H1 (cell line): ENCODE results near the gene SBK2. TPM values are rescaled to one million over a fixed set of nuclear protein-coding genes. Genes with fewer than 3 reads are reported as not detected.

Source experiments
- CTCF ChIA-PET: fragments of 300-600 bp; sonication (Branson Sonifier 250); formaldehyde crosslinking; loops from one replicate; lab custom pipeline; 2021; ENCODE audit not compliant: partially characterized antibody; lab: Charles Lee
- POLR2A ChIA-PET: fragments of 300-600 bp; sonication (Branson Sonifier 250); formaldehyde crosslinking; loops from one replicate; lab custom pipeline; 2021; ENCODE audit warnings: inconsistent platforms; ENCODE audit not compliant: partially characterized antibody; lab: Charles Lee
- DNase-seq, 2 experiments: peaks; one replicate each; pipeline versions ENCODE4 v3.0.0 to v3.0.0-alpha.2; 2010 to 2022; ENCODE audit warnings: low spot score in 2 of 2, low read depth in 1 of 2, mixed read lengths in 1 of 2
- FAIRE-seq: peaks from 2 replicates; lab custom pipeline; 2011; peaks lifted over from hg19 to GRCh38; lab: Jason Lieb, UNC
- H2AFZ ChIP-seq: 2 replicates; pipeline ENCODE4 v1.8.1; 2012; ENCODE audit warnings: low read length, inconsistent platforms
- H2AK5ac ChIP-seq: 2 replicates; pipeline ENCODE4 v1.6.1; 2013; ENCODE audit warnings: low read depth, low read length
- H2BK120ac ChIP-seq: replicated peaks from 2 replicates; pipeline ENCODE3; 2013; ENCODE audit warnings: low read depth, low read length, inconsistent platforms
- H2BK12ac ChIP-seq: 2 replicates; pipeline ENCODE4 v1.6.1; 2013; ENCODE audit warnings: low read depth, low read length
- H2BK15ac ChIP-seq: 2 replicates; pipeline ENCODE4 v1.6.1; 2013; ENCODE audit warnings: low read length
- H2BK20ac ChIP-seq: 2 replicates; pipeline ENCODE4 v1.6.1; 2013; ENCODE audit warnings: low read length
- H2BK5ac ChIP-seq: 2 replicates; pipeline ENCODE4 v1.6.1; 2013; ENCODE audit warnings: low read depth, low read length
- H3K14ac ChIP-seq: 2 replicates; pipeline ENCODE4 v1.6.1; 2013; ENCODE audit warnings: inconsistent platforms; ENCODE audit not compliant: insufficient read length
- H3K18ac ChIP-seq: 2 replicates; pipeline ENCODE4 v1.6.1; 2013; ENCODE audit warnings: low read length; ENCODE audit errors: extremely low read depth
- H3K23ac ChIP-seq: 2 replicates; pipeline ENCODE4 v1.6.1; 2013; ENCODE audit warnings: inconsistent platforms; ENCODE audit not compliant: insufficient read length
- H3K23me2 ChIP-seq: 2 replicates; pipeline ENCODE4 v1.6.1; 2013; ENCODE audit warnings: low read depth, low read length
- H3K27ac ChIP-seq: 2 replicates; pipeline ENCODE4 v1.6.1; 2011; ENCODE audit warnings: low read depth, low read length, inconsistent platforms
- H3K27me3 ChIP-seq, 4 experiments: replicated peaks in 1 of 4; 1 replicate in 1 of 4; 2 replicates in 3 of 4; pipeline versions ENCODE4 v1.6.1 to v1.8.1; 2011 to 2013; ENCODE audit warnings: low read length in 3 of 4, mild to moderate bottlenecking in 3 of 4, inconsistent platforms in 2 of 4, mixed read lengths in 2 of 4, moderate library complexity in 1 of 4; ENCODE audit not compliant: control insufficient read depth in 3 of 4, insufficient read depth in 3 of 4; ENCODE audit errors: extremely low read depth in 1 of 4
- H3K36me3 ChIP-seq, 4 experiments: 2 replicates each; pipeline versions ENCODE4 v1.6.1 to v1.8.1; 2011 to 2013; ENCODE audit warnings: mild to moderate bottlenecking in 4 of 4, low read length in 3 of 4, moderate library complexity in 2 of 4, control low read depth in 1 of 4, inconsistent platforms in 1 of 4; ENCODE audit not compliant: insufficient read depth in 4 of 4, control insufficient read depth in 2 of 4
- H3K4ac ChIP-seq: replicated peaks from 2 replicates; pipeline ENCODE3; 2013; ENCODE audit warnings: low read length, low read depth, mixed read lengths, inconsistent platforms; ENCODE audit not compliant: insufficient read length
- H3K4me1 ChIP-seq, 4 experiments: replicated peaks in 1 of 4; 1 replicate in 1 of 4; 2 replicates in 3 of 4; pipeline versions ENCODE4 v1.6.1 to v1.8.1; 2011 to 2013; ENCODE audit warnings: low read length in 3 of 4, inconsistent platforms in 2 of 4, mixed read lengths in 1 of 4; ENCODE audit not compliant: insufficient read depth in 4 of 4, control insufficient read depth in 3 of 4
- H3K4me2 ChIP-seq, 2 experiments: 2 replicates each; pipeline versions ENCODE4 v1.6.1 to v1.8.1; 2011 to 2013; ENCODE audit warnings: low read depth in 2 of 2, low read length in 2 of 2, control low read depth in 1 of 2, inconsistent platforms in 1 of 2, mild to moderate bottlenecking in 1 of 2; ENCODE audit not compliant: insufficient read depth in 1 of 2
- H3K4me3 ChIP-seq, 4 experiments: fragments of 200-600, 300-600 bp in 1 of 4; sonication (generic), shearing (Covaris generic), sonication (Bioruptor Twin) in 1 of 4; 2 replicates each; pipeline versions ENCODE4 v1.5.1 to v1.8.1; 2011 to 2016; ENCODE audit warnings: low read length in 4 of 4, low read depth in 3 of 4, control low read depth in 2 of 4, inconsistent platforms in 2 of 4, mild to moderate bottlenecking in 2 of 4, mixed read lengths in 1 of 4, moderate library complexity in 1 of 4; ENCODE audit not compliant: insufficient read depth in 2 of 4; ENCODE audit errors: extremely low read depth in 1 of 4
- H3K56ac ChIP-seq: replicated peaks from 2 replicates; pipeline ENCODE3; 2013; ENCODE audit warnings: low read depth, mild to moderate bottlenecking, mixed read lengths, low read length, inconsistent platforms; ENCODE audit not compliant: insufficient read length
- H3K79me1 ChIP-seq: 2 replicates; pipeline ENCODE4 v1.6.1; 2013; ENCODE audit warnings: low read depth, low read length, control low read depth
- H3K79me2 ChIP-seq, 2 experiments: 2 replicates each; pipeline versions ENCODE4 v1.6.1 to v1.8.1; 2012 to 2013; ENCODE audit warnings: low read length in 2 of 2, mild to moderate bottlenecking in 2 of 2, inconsistent platforms in 1 of 2; ENCODE audit not compliant: insufficient read depth in 2 of 2, control insufficient read depth in 1 of 2
- H3K9ac ChIP-seq, 4 experiments: replicated peaks in 1 of 4; 1 replicate in 1 of 4; 2 replicates in 3 of 4; pipeline versions ENCODE4 v1.6.1 to v1.8.1; 2011 to 2013; ENCODE audit warnings: low read depth in 3 of 4, low read length in 3 of 4, control low read depth in 2 of 4, mild to moderate bottlenecking in 2 of 4, moderate library complexity in 2 of 4, inconsistent platforms in 1 of 4; ENCODE audit errors: extremely low read depth in 1 of 4
- H3K9me3 ChIP-seq, 2 experiments: 2 replicates each; pipeline versions ENCODE4 v1.6.1 to v1.8.1; 2012 to 2013; ENCODE audit warnings: mild to moderate bottlenecking in 2 of 2, moderate library complexity in 2 of 2, control low read depth in 1 of 2, inconsistent platforms in 1 of 2, low read depth in 1 of 2, low read length in 1 of 2, mixed read lengths in 1 of 2; ENCODE audit not compliant: insufficient read depth in 2 of 2
- H4K20me1 ChIP-seq, 2 experiments: replicated peaks in 1 of 2; 2 replicates each; pipeline versions ENCODE3 to v1.8.1; 2011 to 2013; ENCODE audit warnings: inconsistent platforms in 2 of 2, low read length in 2 of 2, mild to moderate bottlenecking in 1 of 2; ENCODE audit not compliant: insufficient read depth in 2 of 2, control insufficient read depth in 1 of 2
- H4K5ac ChIP-seq: 2 replicates; pipeline ENCODE4 v1.6.1; 2013; ENCODE audit warnings: low read length, low read depth, mixed read lengths, inconsistent platforms; ENCODE audit not compliant: insufficient read length
- H4K8ac ChIP-seq: 2 replicates; pipeline ENCODE4 v1.8.0; 2013; ENCODE audit warnings: mild to moderate bottlenecking, moderate library complexity, low read length, inconsistent platforms; ENCODE audit not compliant: insufficient read depth; ENCODE audit errors: extremely low read depth
- H4K91ac ChIP-seq: replicated peaks from 2 replicates; pipeline ENCODE3; 2013; ENCODE audit warnings: low read length, mixed read lengths, inconsistent platforms; ENCODE audit not compliant: insufficient read length
- CBX8 ChIP-seq: fragments of 300-800, 300-1000 bp; sonication (generic); IDR thresholded peaks from 2 replicates; pipeline ENCODE4 v1.7.1; 2016; ENCODE audit warnings: low read depth, low read length, borderline replicate concordance
- CTCF ChIP-seq, 3 experiments: IDR thresholded peaks; 1 replicate in 2 of 3; 2 replicates in 1 of 3; pipeline versions ENCODE4 v1.5.1 to v1.6.1; 2011; ENCODE audit warnings: low read length in 3 of 3, mild to moderate bottlenecking in 3 of 3, inconsistent platforms in 2 of 3, low read depth in 1 of 3, moderate library complexity in 1 of 3; ENCODE audit not compliant: insufficient read depth in 1 of 3; ENCODE audit errors: control extremely low read depth in 1 of 3
- GABPA ChIP-seq: IDR thresholded peaks from 2 replicates; pipeline ENCODE4 v1.6.1; 2011; ENCODE audit warnings: mild to moderate bottlenecking, low read length, moderate library complexity, borderline replicate concordance; ENCODE audit not compliant: insufficient read depth
- WGBS, 2 experiments: shearing (Covaris generic) in 1 of 2; methylation state at CpG; one replicate each; pipeline versions ENCODE4 v1.1.6 to v1.1.7; 2013 to 2015; ENCODE audit warnings: low lambda C conversion rate in 2 of 2, mixed read lengths in 2 of 2, inconsistent platforms in 1 of 2, low coverage in 1 of 2, missing lambda C conversion rate in 1 of 2; ENCODE audit not compliant: insufficient replicate concordance in 2 of 2, insufficient coverage in 1 of 2, insufficient read length in 1 of 2; ENCODE audit errors: extremely low coverage in 1 of 2, missing lambda C conversion rate in 1 of 2; 5-methylcytosine and 5-hydroxymethylcytosine counted together
- polyA plus RNA-seq, 7 experiments: library from polyadenylated mRNA; depleted of rRNA in 3 of 7; stranded (reverse) in 5 of 7; unstranded in 2 of 7; fragments of >200 nt in 5 of 7; fragments of 200-250 nt in 2 of 7; gene quantifications; 1 replicate in 5 of 7; 2 replicates in 1 of 7; 4 replicates in 1 of 7; pipeline versions ENCODE4 v1.2.1 to v1.2.3, GENCODE V29; 2011 to 2013; ENCODE audit warnings: missing spikeins in 2 of 7, mixed read lengths in 2 of 7
- total RNA-seq: library from RNA; stranded (reverse); fragmentation: NEBNext Ultra II Directional; extraction: Animal tissue kit (Norgen Biotek cat#: 25700); gene quantifications from 2 replicates; pipeline ENCODE4 v1.2.1, GENCODE V29; 2021

Gene SBK2
- total and polyA plus RNA-seq, 2 of the 8 experiments (the other 6 are each of a cell fraction or from before 2014, with no cell fraction given): 3.2 to 4.1 TPM

- no peak overlapping the region for H2BK120ac ChIP-seq
- H4K91ac ChIP-seq: peak overlapping the region; percentile 95
- H3K79me1 ChIP-seq: no peaks in the 10 kb centered on the region
- POLR2A ChIA-PET: interaction anchor here (0.6 to 1.5 kb wide), 7 partner anchors 9 to 89 kb away, joined by 3 to 6 read pairs (median 3); no protein-coding TSS in a partner anchor
- TF ChIP-seq CTCF (IDR thresholded peaks at IDR 0.05; ENCODE audit: control extremely low read depth in 1 of 3, insufficient read depth in 1 of 3, low read depth in 1 of 3, low read length in 3 of 3) (no peak), CBX8 (no peak), GABPA (0 out of 2 replicates have a peak, but pooled peaks have one; percentile 19)
- no peak overlapping the region for H2AFZ ChIP-seq
- no peak overlapping the region for H3K18ac ChIP-seq
- H2BK5ac ChIP-seq: peak overlapping the region; percentile 55; the same call in 1 of the 2 replicates
- H3K27me3 ChIP-seq: no peaks in the 10 kb centered on the region
- H3K4me3 ChIP-seq: no peak overlapping the region
- H3K23ac ChIP-seq: no peak overlapping the region
- H3K23me2 ChIP-seq: no peaks in the 10 kb centered on the region
- peaks cover 0 to 9% (median 2%) of the 10 kb centered on the region in 4 experiments; a peak in 3 of 7 replicates for H3K4me1 ChIP-seq
- peak overlapping the region; percentile 95 for H2AK5ac ChIP-seq
- H4K8ac ChIP-seq: peak overlapping the region; percentile 28
- peak overlapping the region; percentile 87 for H3K4ac ChIP-seq
- peak overlapping the region; percentile 31; the same call in 1 of the 2 replicates for H3K27ac ChIP-seq
- H3K79me2 ChIP-seq: no peaks in the 10 kb centered on the region
- peaks cover 0 to 7% of the 10 kb centered on the region in 2 experiments; a peak in 2 of 4 replicates for H3K9me3 ChIP-seq
- peak overlapping the region; percentile 28 for H4K5ac ChIP-seq
- no peak overlapping the region for H3K9ac ChIP-seq
- CTCF ChIA-PET: interaction anchor here (1.1 kb wide), 1 partner anchor 22 kb away, joined by 4 read pairs; no protein-coding TSS in a partner anchor
- no peak overlapping the region for H3K56ac ChIP-seq
- peak; percentile 7 for FAIRE-seq
- H3K4me2 ChIP-seq: peak overlapping the region in 1 of 2 experiments; percentile 11; a peak in 1 of 4 replicates
- no peaks in the 10 kb centered on the region; a peak in 1 of 8 replicates for H3K36me3 ChIP-seq
- H2BK12ac ChIP-seq: peak overlapping the region; percentile 86; the same call in 1 of the 2 replicates
- H4K20me1 ChIP-seq: peaks cover 0 to 9% of the 10 kb centered on the region in 2 experiments
- no peak for DNase-seq
- peak overlapping the region; percentile 93; the same call in 1 of the 2 replicates for H2BK15ac ChIP-seq
- H3K14ac ChIP-seq: no peak overlapping the region
- no peak overlapping the region for H2BK20ac ChIP-seq
- WGBS, 2 experiments: 84% methylated on average over 35 of the region's 35 CpGs; no CpG with 5 or more reads in 1 of the 2 experiments
These were observed 10.4 kb downstream of the SBK2 start for GRCh38 chr19:55526216-55527196.
